Stimulated activated naive CD8-positive, alpha-beta T cell treated with anti-CD3 and anti-CD28 coated beads, Interleukin-15, amount 100 ng/mL, for 72 hours (primary cell): Measurements from ENCODE around the gene SCPEP1.
A peak's percentile ranks its signal among the peaks of the same experiment; 100 is the strongest.

Source experiments
- ATAC-seq: fragments of 150-1000 bp; cut with Tn5 transposase; 2 replicates; pipeline ENCODE4 v1.10.0; 2021; ENCODE audit warnings: mild to moderate bottlenecking, moderate library complexity
- DNase-seq, 2 donors: peaks; one replicate each; pipeline ENCODE4 v3.0.0; 2021 to 2022
- H3K27ac Mint-ChIP-seq, 2 donors: one replicate each; pipeline ENCODE4 v1.8.0; 2022; ENCODE audit warnings: mild to moderate bottlenecking in 2 of 2, mixed read lengths in 2 of 2, moderate library complexity in 2 of 2
- H3K27me3 Mint-ChIP-seq: one replicate; pipeline ENCODE4 v1.8.0; 2022; ENCODE audit warnings: mixed read lengths
- H3K4me1 Mint-ChIP-seq: one replicate; pipeline ENCODE4 v1.8.0; 2022; ENCODE audit warnings: mild to moderate bottlenecking, mixed read lengths
- H3K4me3 Mint-ChIP-seq, 2 donors: one replicate each; pipeline ENCODE4 v1.8.0; 2022; ENCODE audit warnings: mild to moderate bottlenecking in 2 of 2, mixed read lengths in 2 of 2, moderate library complexity in 1 of 2
- H3K9me3 Mint-ChIP-seq, 2 donors: one replicate each; pipeline ENCODE4 v1.8.0; 2022; ENCODE audit warnings: mixed read lengths in 2 of 2

Gene SCPEP1

GRCh38 chr17:57037411-57037810 lies 59.5 kb downstream of the SCPEP1 start:
- no peak for DNase-seq
- Mint-ChIP-seq H3K4me3 (no peak overlapping the region), H3K9me3 (no peaks in the 10 kb centered on the region), H3K27ac (no peak overlapping the region), H3K4me1 (no peaks in the 10 kb centered on the region), H3K27me3 (peaks cover 36% of the 10 kb centered on the region)
- ATAC-seq: no peak

- DNase-seq: no peak
- Mint-ChIP-seq H3K4me3 (no peak overlapping the region), H3K27me3 (peaks cover 47% of the 10 kb centered on the region), H3K4me1 (no peaks in the 10 kb centered on the region), H3K27ac (no peak overlapping the region), H3K9me3 (no peaks in the 10 kb centered on the region)
- ATAC-seq: no peak
Observed at GRCh38 chr17:57038486-57038885, 60.6 kb downstream of the SCPEP1 start.

GRCh38 chr17:57040571-57040970 lies 62.6 kb downstream of the SCPEP1 start:
- Mint-ChIP-seq H3K4me3 (no peak overlapping the region), H3K27me3 (peaks cover 68% of the 10 kb centered on the region), H3K4me1 (peaks cover 6% of the 10 kb centered on the region), H3K27ac (no peak overlapping the region), H3K9me3 (no peaks in the 10 kb centered on the region)
- ATAC-seq: no peak
- no peak for DNase-seq

GRCh38 chr17:57043276-57043675 lies 65.3 kb downstream of the SCPEP1 start:
- Mint-ChIP-seq H3K27me3 (peaks cover 76% of the 10 kb centered on the region), H3K4me3 (no peak overlapping the region), H3K27ac (no peak overlapping the region), H3K4me1 (peaks cover 24% of the 10 kb centered on the region), H3K9me3 (no peaks in the 10 kb centered on the region)
- DNase-seq: no peak
- ATAC-seq: no peak

GRCh38 chr17:57044976-57045867 lies 67.3 kb downstream of the SCPEP1 start:
- peak; percentile 4 for ATAC-seq

GRCh38 chr17:57045868-57046704 lies 68.2 kb downstream of the SCPEP1 start:
- ATAC-seq (peak; percentile 76), DNase-seq (peak; percentile 17 to 34)
- H3K4me3 Mint-ChIP-seq: peak overlapping the region; percentile 84 to 86
- H3K9me3 Mint-ChIP-seq: no peaks in the 10 kb centered on the region
- peaks cover 59% of the 10 kb centered on the region for H3K27me3 Mint-ChIP-seq
- peak overlapping the region; percentile 19 to 52 for H3K27ac Mint-ChIP-seq
- peaks cover 24% of the 10 kb centered on the region for H3K4me1 Mint-ChIP-seq

More at GRCh38 chr17:57044976-57045867, 67.3 kb downstream of the SCPEP1 start:
- Mint-ChIP-seq H3K27me3 (peaks cover 59% of the 10 kb centered on the region), H3K9me3 (no peaks in the 10 kb centered on the region), H3K4me1 (peaks cover 24% of the 10 kb centered on the region), H3K4me3 (peak overlapping the region; percentile 84 to 86), H3K27ac (no peak overlapping the region)
- peak in 1 of 2 donors; percentile 15 for DNase-seq

- no peak for DNase-seq
- Mint-ChIP-seq H3K9me3 (no peaks in the 10 kb centered on the region), H3K4me3 (peak overlapping the region; percentile 84 to 86), H3K27ac (peak overlapping the region in 1 of 2 donors; percentile 4), H3K4me1 (peaks cover 24% of the 10 kb centered on the region), H3K27me3 (peaks cover 59% of the 10 kb centered on the region)
- ATAC-seq: no peak
Observed at GRCh38 chr17:57046749-57047148, 68.8 kb downstream of the SCPEP1 start.

- peaks cover 52% of the 10 kb centered on the region for H3K27me3 Mint-ChIP-seq
- ATAC-seq: no peak
- no peaks in the 10 kb centered on the region for H3K9me3 Mint-ChIP-seq
- no peak for DNase-seq
- no peak overlapping the region for H3K4me3 Mint-ChIP-seq
- no peak overlapping the region for H3K27ac Mint-ChIP-seq
- H3K4me1 Mint-ChIP-seq: peaks cover 24% of the 10 kb centered on the region
Observed at GRCh38 chr17:57048096-57048495, 70.2 kb downstream of the SCPEP1 start.

GRCh38 chr17:57050306-57050705 lies 72.4 kb downstream of the SCPEP1 start:
- H3K4me3 Mint-ChIP-seq: no peak overlapping the region
- peaks cover 30% of the 10 kb centered on the region for H3K27me3 Mint-ChIP-seq
- ATAC-seq (no peak), DNase-seq (no peak)
- no peak overlapping the region for H3K27ac Mint-ChIP-seq
- H3K4me1 Mint-ChIP-seq: peaks cover 29% of the 10 kb centered on the region
- H3K9me3 Mint-ChIP-seq: no peaks in the 10 kb centered on the region

GRCh38 chr17:57051886-57052361 lies 74.0 kb downstream of the SCPEP1 start:
- H3K4me3 Mint-ChIP-seq: no peak overlapping the region
- no peak for ATAC-seq
- H3K27ac Mint-ChIP-seq: no peak overlapping the region
- peaks cover 15% of the 10 kb centered on the region for H3K4me1 Mint-ChIP-seq
- peaks cover 14% of the 10 kb centered on the region for H3K27me3 Mint-ChIP-seq
- no peak for DNase-seq
- H3K9me3 Mint-ChIP-seq: no peaks in the 10 kb centered on the region
